DND-41 (cell line): ENCODE measurements around the gene PDXP.

Experiments
- ATAC-seq: fragments of 200-7000 bp; cut with Tn5 transposase; 3 replicates; pipeline ENCODE4 v1.9.1; 2021; ENCODE audit warnings: low read depth; ENCODE audit not compliant: insufficient read depth
- DNase-seq: peaks from one replicate; pipeline ENCODE4 v3.0.0-alpha.2; 2020
- H2AFZ ChIP-seq: 2 replicates; pipeline ENCODE4 v1.6.0; 2012; ENCODE audit warnings: low read depth, low read length
- H3K27ac ChIP-seq: 2 replicates; pipeline ENCODE4 v1.5.1; 2012; ENCODE audit warnings: low read length, inconsistent platforms
- H3K27me3 ChIP-seq: fragments of 200-600 bp; sonication (generic); 2 replicates; pipeline ENCODE4 v1.6.0; 2012; ENCODE audit warnings: low read length, mild to moderate bottlenecking, inconsistent platforms; ENCODE audit not compliant: insufficient read depth, poor library complexity
- H3K36me3 ChIP-seq: 2 replicates; pipeline ENCODE4 v1.5.1; 2012; ENCODE audit warnings: low read length, inconsistent platforms; ENCODE audit not compliant: insufficient read depth
- H3K4me1 ChIP-seq: 2 replicates; pipeline ENCODE4 v1.5.1; 2012; ENCODE audit warnings: mild to moderate bottlenecking, low read length; ENCODE audit not compliant: insufficient read depth
- H3K4me2 ChIP-seq: 2 replicates; pipeline ENCODE4 v1.6.0; 2012; ENCODE audit warnings: mild to moderate bottlenecking, moderate library complexity, low read length, inconsistent platforms; ENCODE audit not compliant: insufficient read depth
- H3K4me3 ChIP-seq, 2 experiments: fragments of 200-600 bp in 1 of 2; shearing (Covaris generic) in 1 of 2; 2 replicates each; pipeline ENCODE4 v1.5.1; 2012 to 2016; ENCODE audit warnings: inconsistent platforms in 2 of 2, low read length in 2 of 2, mild to moderate bottlenecking in 2 of 2, low read depth in 1 of 2, moderate library complexity in 1 of 2
- H3K79me2 ChIP-seq: 2 replicates; pipeline ENCODE4 v1.6.0; 2012; ENCODE audit warnings: low read length, inconsistent platforms; ENCODE audit not compliant: insufficient read depth
- H3K9ac ChIP-seq: 2 replicates; pipeline ENCODE4 v1.6.0; 2012; ENCODE audit warnings: low read depth, mild to moderate bottlenecking, inconsistent platforms, low read length, moderate library complexity
- H3K9me3 ChIP-seq: 2 replicates; pipeline ENCODE4 v1.5.1; 2012; ENCODE audit warnings: low read length, moderate library complexity, mild to moderate bottlenecking, inconsistent platforms; ENCODE audit not compliant: insufficient read depth, severe bottlenecking
- H4K20me1 ChIP-seq: 2 replicates; pipeline ENCODE4 v1.6.0; 2012; ENCODE audit warnings: low read length; ENCODE audit not compliant: insufficient read depth
- EZH2 ChIP-seq: IDR thresholded peaks from 3 replicates; pipeline ENCODE4 v1.6.1; 2012; ENCODE audit warnings: borderline replicate concordance, low read depth, mild to moderate bottlenecking, moderate library complexity, low read length, inconsistent platforms; ENCODE audit not compliant: severe bottlenecking
- TF ChIP-seq, protein P1 (sequence below): IDR thresholded peaks from 2 replicates; pipeline ENCODE4 v1.5.1; 2012; ENCODE audit warnings: borderline replicate concordance, low read length, moderate library complexity, mild to moderate bottlenecking; ENCODE audit not compliant: poor library complexity, severe bottlenecking; ENCODE audit errors: extremely low read depth

Gene PDXP

DNA sequence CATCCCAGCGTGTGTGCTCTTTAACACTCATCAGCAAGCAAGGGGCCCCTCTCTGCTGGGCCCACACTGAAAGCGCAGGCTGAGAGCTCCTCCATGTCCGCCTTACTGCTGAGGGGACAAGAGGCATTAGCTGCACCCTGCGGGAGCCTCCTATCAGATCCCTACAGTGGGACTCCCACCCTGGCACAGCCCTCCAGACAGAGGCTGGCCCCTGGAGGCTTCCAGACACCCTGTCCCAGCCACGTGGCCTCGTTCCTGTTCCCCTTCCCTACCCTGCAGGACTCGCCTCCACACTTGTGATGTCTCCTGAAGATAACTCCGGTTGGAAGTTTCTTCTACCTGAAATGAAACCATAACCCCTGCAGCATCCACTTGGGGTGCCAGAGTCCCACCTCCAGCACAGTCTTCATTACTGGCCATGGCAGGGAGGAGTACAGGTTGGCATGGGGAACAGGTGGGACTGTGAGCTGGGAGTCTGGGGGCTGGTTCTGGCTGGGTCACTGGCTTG, 24.1 kb upstream of the PDXP start:
- no peak overlapping the region for H3K4me2 ChIP-seq
- no peaks in the 10 kb centered on the region for H3K79me2 ChIP-seq
- H3K4me1 ChIP-seq, result peaks cover 38% of the 10 kb centered on the region
- TF ChIP-seq EZH2, result no peak
- TF ChIP-seq, protein P1, sequence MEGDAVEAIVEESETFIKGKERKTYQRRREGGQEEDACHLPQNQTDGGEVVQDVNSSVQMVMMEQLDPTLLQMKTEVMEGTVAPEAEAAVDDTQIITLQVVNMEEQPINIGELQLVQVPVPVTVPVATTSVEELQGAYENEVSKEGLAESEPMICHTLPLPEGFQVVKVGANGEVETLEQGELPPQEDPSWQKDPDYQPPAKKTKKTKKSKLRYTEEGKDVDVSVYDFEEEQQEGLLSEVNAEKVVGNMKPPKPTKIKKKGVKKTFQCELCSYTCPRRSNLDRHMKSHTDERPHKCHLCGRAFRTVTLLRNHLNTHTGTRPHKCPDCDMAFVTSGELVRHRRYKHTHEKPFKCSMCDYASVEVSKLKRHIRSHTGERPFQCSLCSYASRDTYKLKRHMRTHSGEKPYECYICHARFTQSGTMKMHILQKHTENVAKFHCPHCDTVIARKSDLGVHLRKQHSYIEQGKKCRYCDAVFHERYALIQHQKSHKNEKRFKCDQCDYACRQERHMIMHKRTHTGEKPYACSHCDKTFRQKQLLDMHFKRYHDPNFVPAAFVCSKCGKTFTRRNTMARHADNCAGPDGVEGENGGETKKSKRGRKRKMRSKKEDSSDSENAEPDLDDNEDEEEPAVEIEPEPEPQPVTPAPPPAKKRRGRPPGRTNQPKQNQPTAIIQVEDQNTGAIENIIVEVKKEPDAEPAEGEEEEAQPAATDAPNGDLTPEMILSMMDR, result peak; percentile 20
- no peak overlapping the region for H3K27ac ChIP-seq
- ATAC-seq (no peak), DNase-seq (no peak)
- no peak overlapping the region for H3K4me3 ChIP-seq
- peaks cover 32% of the 10 kb centered on the region for H3K36me3 ChIP-seq
- H2AFZ ChIP-seq, result no peak overlapping the region
- no peaks in the 10 kb centered on the region for H3K27me3 ChIP-seq
- peaks cover 7% of the 10 kb centered on the region for H4K20me1 ChIP-seq
- H3K9me3 ChIP-seq, result no peaks in the 10 kb centered on the region
- no peak overlapping the region for H3K9ac ChIP-seq

DNA sequence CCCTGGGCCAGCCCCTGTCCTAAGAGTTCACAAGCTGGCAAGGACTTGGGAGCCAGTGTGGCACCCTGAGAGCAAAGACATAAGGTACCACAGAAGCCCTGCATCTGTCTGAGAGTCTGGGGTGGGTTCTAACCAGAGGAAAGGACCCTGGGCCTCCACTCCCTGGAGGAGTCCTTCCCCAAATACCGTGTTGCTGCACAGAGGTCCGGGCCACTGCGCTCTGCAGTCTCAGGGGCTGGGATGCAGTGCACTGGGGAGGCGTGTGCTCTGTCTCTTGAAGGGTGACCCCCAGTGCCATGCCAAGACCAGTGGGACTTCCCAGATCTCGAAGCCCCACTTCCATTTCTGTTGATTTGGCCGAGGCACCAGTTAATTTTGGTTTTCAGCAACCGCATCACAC, 23.4 kb upstream of the PDXP start:
- peaks cover 25% of the 10 kb centered on the region for H3K36me3 ChIP-seq
- no peaks in the 10 kb centered on the region for H3K79me2 ChIP-seq
- H3K9ac ChIP-seq, result no peak overlapping the region
- peaks cover 3% of the 10 kb centered on the region for H3K27me3 ChIP-seq
- no peak overlapping the region for H3K27ac ChIP-seq
- H4K20me1 ChIP-seq, result peaks cover 7% of the 10 kb centered on the region
- ATAC-seq (no peak), DNase-seq (no peak)
- H3K4me1 ChIP-seq, result peaks cover 43% of the 10 kb centered on the region
- H3K4me2 ChIP-seq, result no peak overlapping the region
- TF ChIP-seq, protein P1, result no peak
- no peak for TF ChIP-seq EZH2
- no peak overlapping the region for H3K4me3 ChIP-seq
- no peaks in the 10 kb centered on the region for H3K9me3 ChIP-seq
- H2AFZ ChIP-seq, result no peak overlapping the region

DNA sequence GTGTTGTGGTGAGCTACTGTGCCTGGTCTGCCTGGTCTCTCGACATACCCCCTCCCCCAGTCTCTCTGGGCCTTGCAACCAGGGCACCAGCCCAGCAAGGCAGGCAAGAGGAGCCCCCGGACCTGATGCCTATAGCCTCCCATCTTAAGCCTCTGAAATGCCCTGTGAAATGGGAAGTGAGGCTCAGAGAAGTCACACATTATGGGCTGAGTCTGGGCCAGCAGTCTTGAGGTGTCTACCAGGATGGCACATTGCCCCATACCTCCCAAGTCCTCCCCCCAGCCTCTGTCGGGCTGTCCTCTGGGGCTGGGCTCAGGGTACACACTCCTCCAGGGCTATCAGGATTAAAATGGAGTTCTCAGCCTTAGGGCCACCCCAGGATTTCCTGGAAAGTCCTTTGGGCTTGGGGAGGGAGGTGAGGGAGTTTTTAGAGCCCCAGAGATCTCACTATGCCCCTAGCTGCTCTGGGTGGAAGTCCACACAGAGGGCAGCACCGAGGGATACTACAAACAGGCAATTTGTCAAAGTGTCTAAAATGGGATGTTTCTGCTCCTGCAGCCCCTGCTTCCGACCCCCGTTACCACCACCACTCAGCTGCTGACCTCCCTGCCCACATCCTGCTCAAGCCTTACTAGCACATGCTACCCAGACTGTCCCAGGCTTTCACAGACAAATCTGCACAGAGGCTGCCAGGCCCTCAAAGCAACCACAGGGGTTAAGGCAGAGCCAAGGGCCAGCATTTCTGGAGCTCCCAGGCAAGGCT, 22.2 kb upstream of the PDXP start:
- Histone ChIP-seq H3K27me3 (peaks cover 3% of the 10 kb centered on the region), H3K4me3 (no peak overlapping the region), H3K79me2 (no peaks in the 10 kb centered on the region), H3K4me1 (peaks cover 54% of the 10 kb centered on the region), H3K27ac (peak overlapping the region; percentile 57), H3K9me3 (no peaks in the 10 kb centered on the region), H4K20me1 (peaks cover 7% of the 10 kb centered on the region), H3K4me2 (peak overlapping the region; percentile 0; the same call in 1 of the 2 replicates), H3K9ac (no peak overlapping the region), H3K36me3 (peaks cover 17% of the 10 kb centered on the region), H2AFZ (no peak overlapping the region)
- TF ChIP-seq, protein P1, result peak; percentile 52
- no peak for TF ChIP-seq EZH2
- DNase-seq (peak; percentile 83), ATAC-seq (peak; percentile 83)

DNA sequence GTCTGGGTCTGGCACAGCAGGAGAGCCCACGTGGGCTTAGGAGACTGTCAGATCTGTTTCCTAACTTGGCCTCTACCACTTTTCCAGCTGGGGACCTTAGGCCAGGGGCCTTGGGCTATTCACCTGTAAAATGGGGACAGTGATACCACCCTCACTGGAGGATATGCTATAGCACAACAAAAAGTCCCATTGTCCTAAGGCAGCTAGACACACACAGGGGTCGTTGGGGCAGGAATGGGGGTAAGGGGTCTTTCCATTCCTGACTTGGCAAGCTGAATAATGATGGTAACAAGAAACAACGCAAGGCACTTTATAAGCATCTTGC, 21.6 kb upstream of the PDXP start:
- TF ChIP-seq, protein P1, result no peak
- no peak for TF ChIP-seq EZH2
- no peaks in the 10 kb centered on the region for H3K9me3 ChIP-seq
- H3K4me1 ChIP-seq, result peaks cover 54% of the 10 kb centered on the region
- peaks cover 11% of the 10 kb centered on the region for H3K36me3 ChIP-seq
- H3K4me2 ChIP-seq, result peak overlapping the region; percentile 0; the same call in 1 of the 2 replicates
- H3K27me3 ChIP-seq, result peaks cover 3% of the 10 kb centered on the region
- no peak for ATAC-seq
- H3K9ac ChIP-seq, result no peak overlapping the region
- peak overlapping the region; percentile 57; the same call in 1 of the 2 replicates for H3K27ac ChIP-seq
- no peak overlapping the region for H3K4me3 ChIP-seq
- DNase-seq, result no peak
- H4K20me1 ChIP-seq, result peaks cover 7% of the 10 kb centered on the region
- no peak overlapping the region for H2AFZ ChIP-seq
- no peaks in the 10 kb centered on the region for H3K79me2 ChIP-seq
